Activated T-cell treated with anti-CD3 and anti-CD28 coated beads for 1 hour (primary cell): Measurements from ENCODE around the gene CHN2.

ENCODE experiments used
- DNase-seq: peaks from one replicate; pipeline ENCODE4 v3.0.0-alpha.2; 2020; ENCODE audit warnings: low read depth

The CHN2 gene

GRCh38 chr7:29194594-29195427, at the start of gene CHN2:
CHN2 (plus strand) TSS chr7:29194775.
- DNase-seq: peak; percentile 19

- DNase-seq: no peak
Measured at GRCh38 chr7:29145553-29146056, 49.0 kb upstream of the CHN2 start.

GRCh38 chr7:29146057-29146706, 48.4 kb upstream of the CHN2 start, which contains the start of gene CPVL:
CPVL (minus strand) TSS chr7:29146537; CDS start chr7:29121061, 25,476 bp downstream.
- DNase-seq: no peak

- DNase-seq: no peak
Measured at GRCh38 chr7:29146888-29147609, 47.5 kb upstream of the CHN2 start.

GRCh38 chr7:29147821-29148220, 46.8 kb upstream of the CHN2 start:
- no peak for DNase-seq

- DNase-seq: no peak
Measured at GRCh38 chr7:29149036-29149435, 45.5 kb upstream of the CHN2 start.

- DNase-seq: no peak
Measured at GRCh38 chr7:29150856-29151255, 43.7 kb upstream of the CHN2 start.

- no peak for DNase-seq
Measured at GRCh38 chr7:29154076-29154475, 40.5 kb upstream of the CHN2 start.

GRCh38 chr7:29156907-29157452, 37.6 kb upstream of the CHN2 start:
- DNase-seq: no peak

- no peak for DNase-seq
Measured at GRCh38 chr7:29158795-29159423, 35.7 kb upstream of the CHN2 start.

GRCh38 chr7:29160080-29160479, 34.5 kb upstream of the CHN2 start:
- no peak for DNase-seq

- DNase-seq: no peak
Measured at GRCh38 chr7:29161231-29161630, 33.3 kb upstream of the CHN2 start.

GRCh38 chr7:29162577-29162976, 32.0 kb upstream of the CHN2 start:
- DNase-seq: no peak

GRCh38 chr7:29163854-29164253, 30.7 kb upstream of the CHN2 start:
- DNase-seq: no peak

- DNase-seq: no peak
Measured at GRCh38 chr7:29167721-29168120, 26.9 kb upstream of the CHN2 start.

GRCh38 chr7:29170781-29171180, 23.8 kb upstream of the CHN2 start:
- DNase-seq: no peak

- DNase-seq: no peak
Measured at GRCh38 chr7:29173458-29173857, 21.1 kb upstream of the CHN2 start.

GRCh38 chr7:29177963-29178600, 16.5 kb upstream of the CHN2 start:
- no peak for DNase-seq

GRCh38 chr7:29179115-29179514, 15.5 kb upstream of the CHN2 start:
- no peak for DNase-seq

- no peak for DNase-seq
Measured at GRCh38 chr7:29184599-29184998, 10.0 kb upstream of the CHN2 start.

- no peak for DNase-seq
Measured at GRCh38 chr7:29185613-29186012, 9.0 kb upstream of the CHN2 start.
